ENCODE data around the gene RPL4. TPM values are rescaled to one million over a fixed set of nuclear protein-coding genes. Genes with fewer than 3 reads are reported as not detected.
"Not testable (repeated sequence)": the region's sequence is repeated elsewhere in the genome, so short reads cannot be mapped to it uniquely, and the experiment has no call there.

The RPL4 gene
- total and polyA plus RNA-seq, 2 donors, result 2,996 to 3,806 TPM

- DNase-seq (ENCODE audit: extremely low spot score), result no peak
- no peaks in the 10 kb centered on the region for H3K4me1 ChIP-seq (ENCODE audit: insufficient read depth)
- no peak overlapping the region for H3K4me3 ChIP-seq (ENCODE audit: low read depth, low read length)
- H3K27ac ChIP-seq (ENCODE audit: low read depth), result no peak overlapping the region
- H3K36me3 ChIP-seq (ENCODE audit: insufficient read depth), result peaks cover 4% of the 10 kb centered on the region
- WGBS, result 81% methylated on average over 10 of the region's 10 CpGs
Observed at GRCh38 chr15:66502491-66502890, 2.2 kb downstream of the RPL4 start.

- H3K36me3 ChIP-seq (ENCODE audit: insufficient read depth); H3K4me1 ChIP-seq (ENCODE audit: insufficient read depth); H3K27ac ChIP-seq (ENCODE audit: low read depth); DNase-seq (ENCODE audit: extremely low spot score); H3K4me3 ChIP-seq (ENCODE audit: low read depth, low read length): not testable (repeated sequence)
- 85% methylated on average over 7 of the region's 7 CpGs for WGBS
Observed at GRCh38 chr15:66500346-66500745, 4.3 kb downstream of the RPL4 start.

DNA sequence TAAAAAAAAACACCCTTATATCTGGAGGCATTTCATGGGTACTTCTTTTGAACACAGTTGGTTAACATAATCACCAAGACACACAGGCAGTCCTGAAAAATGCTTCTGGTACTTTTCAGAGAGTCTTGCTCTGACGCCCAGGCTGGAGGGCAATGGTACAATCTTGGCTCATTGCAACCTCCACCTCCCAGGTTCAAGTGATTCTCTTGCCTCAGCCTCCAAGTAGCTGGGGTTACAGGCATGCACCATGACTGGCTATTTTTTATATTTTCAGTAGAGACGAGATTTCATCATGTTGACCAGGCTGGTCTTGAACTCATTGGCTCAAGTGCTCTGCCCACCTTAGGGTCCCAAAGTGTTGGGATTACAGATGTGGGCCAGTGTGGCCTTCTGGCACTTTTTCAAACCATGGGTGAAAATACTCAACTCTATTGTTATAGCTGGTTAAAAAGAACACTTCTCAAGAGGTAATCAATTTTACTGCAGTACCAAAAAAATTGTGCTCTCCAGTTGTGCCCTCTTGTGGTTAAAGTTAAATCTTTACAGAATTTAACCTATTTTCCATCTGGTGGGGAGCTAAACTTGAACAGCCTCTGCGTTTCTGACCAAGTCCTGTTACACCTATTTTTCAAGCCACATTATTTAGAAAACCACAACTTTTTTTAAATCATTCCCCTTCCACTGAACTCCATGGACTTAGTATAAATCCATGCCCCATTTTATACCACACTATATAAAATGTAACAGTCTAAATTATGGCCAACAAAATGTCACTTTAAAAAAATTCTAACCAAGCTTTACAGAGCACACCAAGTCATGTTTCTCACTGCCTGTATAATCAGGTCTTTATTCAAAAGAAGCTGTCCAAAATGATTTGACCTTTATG is 5.9 kb downstream of the RPL4 start:
- WGBS, result 45% methylated on average over 3 of the region's 3 CpGs
- Histone ChIP-seq H3K4me3 (ENCODE audit: low read depth, low read length) (no peak overlapping the region), H3K36me3 (ENCODE audit: insufficient read depth) (peaks cover 4% of the 10 kb centered on the region), H3K4me1 (ENCODE audit: insufficient read depth) (no peaks in the 10 kb centered on the region), H3K27ac (ENCODE audit: low read depth) (no peak overlapping the region)
- DNase-seq (ENCODE audit: extremely low spot score), result peak; percentile 29

GRCh38 chr15:66497502-66498455 is 6.9 kb downstream of the RPL4 start, which contains the start of gene SNAPC5:
SNAPC5 (minus strand) TSS chr15:66497762; CDS start chr15:66497731, 31 bp downstream.
- 7% methylated on average over 43 of the region's 43 CpGs for WGBS
- no peaks in the 10 kb centered on the region for H3K4me1 ChIP-seq (ENCODE audit: insufficient read depth)
- peaks cover 2% of the 10 kb centered on the region for H3K36me3 ChIP-seq (ENCODE audit: insufficient read depth)
- peak within 1 kb of the TSS; percentile 85 for H3K27ac ChIP-seq (ENCODE audit: low read depth)
- peak; percentile 78 for DNase-seq (ENCODE audit: extremely low spot score)
- peak within 1 kb of the TSS; percentile 82 for H3K4me3 ChIP-seq (ENCODE audit: low read depth, low read length)

DNA sequence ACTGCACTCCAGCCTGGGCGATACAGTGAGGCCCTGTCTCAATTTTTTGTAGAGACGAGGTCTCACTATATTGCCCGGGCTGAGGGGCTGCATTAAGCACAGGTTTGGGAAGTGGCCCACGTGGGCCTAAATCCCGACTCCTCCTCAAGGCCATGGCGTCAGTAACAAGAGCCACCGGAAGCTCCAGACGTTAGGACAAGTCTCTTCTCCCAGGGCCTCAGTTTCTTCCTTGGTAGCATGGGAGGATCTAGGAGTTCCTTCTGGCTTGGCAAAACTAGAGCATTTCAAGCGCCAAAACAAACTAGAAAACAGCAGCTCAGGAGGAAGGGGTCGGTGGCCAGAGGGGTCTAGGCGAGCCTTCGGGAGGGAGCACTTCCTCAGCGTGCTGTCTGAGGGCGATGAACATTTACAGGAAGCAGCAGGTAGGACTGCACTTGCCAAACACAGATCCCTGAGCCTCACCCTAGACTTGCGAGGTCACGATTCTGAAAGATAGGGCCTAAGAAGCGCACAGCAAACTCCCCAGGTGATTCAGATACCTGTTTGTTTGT is 7.6 kb downstream of the RPL4 start:
- no peak for DNase-seq (ENCODE audit: extremely low spot score)
- Histone ChIP-seq H3K4me1 (ENCODE audit: insufficient read depth) (no peaks in the 10 kb centered on the region), H3K4me3 (ENCODE audit: low read depth, low read length) (peak overlapping the region; percentile 82), H3K36me3 (ENCODE audit: insufficient read depth) (peaks cover 2% of the 10 kb centered on the region), H3K27ac (ENCODE audit: low read depth) (peak overlapping the region; percentile 85)
- 20% methylated on average over 17 of the region's 17 CpGs for WGBS

- Histone ChIP-seq H3K27ac (ENCODE audit: low read depth) (no peak overlapping the region), H3K4me1 (ENCODE audit: insufficient read depth) (no peaks in the 10 kb centered on the region), H3K4me3 (ENCODE audit: low read depth, low read length) (no peak overlapping the region), H3K36me3 (ENCODE audit: insufficient read depth) (peaks cover 2% of the 10 kb centered on the region)
- 89% methylated on average over 2 of the region's 2 CpGs for WGBS
- DNase-seq (ENCODE audit: extremely low spot score), result no peak
Observed at GRCh38 chr15:66494262-66494661, 10.4 kb downstream of the RPL4 start.

DNA sequence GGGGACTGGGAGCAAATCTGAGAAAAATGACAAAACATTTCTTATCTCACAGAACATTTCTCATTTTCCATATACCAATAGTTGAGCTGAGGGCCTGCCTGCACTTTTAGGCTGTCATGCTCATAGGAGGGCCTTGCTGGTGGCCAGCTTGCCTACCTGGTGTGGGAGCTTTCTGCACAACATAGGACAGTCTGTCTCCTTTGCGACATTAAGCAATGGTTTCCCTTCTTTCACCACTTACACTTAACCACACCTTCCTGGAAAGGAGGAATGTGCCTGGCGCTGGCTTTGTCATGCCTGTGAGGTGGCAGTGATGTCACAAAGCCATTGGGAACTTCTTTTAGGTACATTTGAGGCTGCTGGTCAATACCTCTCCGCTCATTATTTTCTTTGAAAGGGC is 12.8 kb downstream of the RPL4 start:
- 96% methylated on average over 3 of the region's 3 CpGs for WGBS
- Histone ChIP-seq H3K36me3 (ENCODE audit: insufficient read depth) (no peaks in the 10 kb centered on the region), H3K27ac (ENCODE audit: low read depth) (no peak overlapping the region), H3K4me1 (ENCODE audit: insufficient read depth) (no peaks in the 10 kb centered on the region), H3K4me3 (ENCODE audit: low read depth, low read length) (no peak overlapping the region)
- DNase-seq (ENCODE audit: extremely low spot score), result no peak

DNA sequence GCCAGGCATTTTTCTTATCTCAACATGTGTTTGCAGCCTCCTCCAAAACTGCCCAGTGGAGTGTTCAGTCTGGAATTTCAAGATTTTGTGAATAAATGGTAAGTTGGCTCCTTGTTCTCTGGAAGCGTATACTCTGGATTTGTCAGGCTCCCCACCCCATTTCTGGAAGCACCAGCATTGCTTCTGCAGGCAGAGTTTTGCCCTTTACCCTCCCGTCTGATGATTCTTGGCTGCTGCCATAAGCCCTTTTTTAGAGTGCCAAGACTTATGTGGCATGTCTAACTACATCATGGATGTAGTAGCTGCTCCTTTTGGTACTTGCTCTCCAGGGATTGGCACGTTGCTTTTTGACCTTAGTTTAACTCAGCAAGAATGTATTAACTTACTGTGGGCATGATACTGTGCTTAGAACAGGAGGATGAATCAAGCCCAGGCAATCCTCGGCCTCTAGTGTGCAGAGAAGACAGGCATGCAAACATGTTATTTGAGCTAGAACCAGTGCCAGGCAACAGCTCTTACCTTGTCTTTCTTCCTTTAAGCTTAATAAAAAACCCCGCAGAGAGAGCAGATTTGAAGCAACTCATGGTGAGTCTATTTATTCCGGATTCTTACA is 15.4 kb downstream of the RPL4 start:
- peaks cover 3% of the 10 kb centered on the region for H3K36me3 ChIP-seq (ENCODE audit: insufficient read depth)
- 74% methylated on average over 6 of the region's 6 CpGs for WGBS
- H3K4me3 ChIP-seq (ENCODE audit: low read depth, low read length), result no peak overlapping the region
- no peak overlapping the region for H3K27ac ChIP-seq (ENCODE audit: low read depth)
- no peak for DNase-seq (ENCODE audit: extremely low spot score)
- H3K4me1 ChIP-seq (ENCODE audit: insufficient read depth), result no peaks in the 10 kb centered on the region

DNA sequence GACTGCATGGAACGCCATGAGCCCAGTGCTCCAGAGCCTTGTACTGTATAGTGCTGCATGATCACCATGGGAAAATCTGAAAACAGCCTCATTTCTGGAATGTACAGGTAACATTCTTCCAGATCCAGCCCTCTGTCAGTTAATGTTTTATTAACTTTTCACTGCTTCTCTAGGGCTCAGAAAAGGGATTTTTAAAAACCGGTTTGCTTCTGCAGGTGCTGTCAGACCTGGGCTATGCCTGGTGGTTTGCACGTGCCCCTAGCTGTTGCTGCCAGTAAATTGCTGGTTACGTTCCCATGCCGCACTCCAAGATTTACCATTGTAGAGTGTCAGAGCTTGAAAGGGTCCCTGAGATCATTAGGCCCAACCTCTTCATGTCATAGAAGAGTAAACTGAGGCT is 16.1 kb downstream of the RPL4 start:
- H3K36me3 ChIP-seq (ENCODE audit: insufficient read depth), result peaks cover 3% of the 10 kb centered on the region
- no peak overlapping the region for H3K27ac ChIP-seq (ENCODE audit: low read depth)
- WGBS, result 94% methylated on average over 5 of the region's 5 CpGs
- no peaks in the 10 kb centered on the region for H3K4me1 ChIP-seq (ENCODE audit: insufficient read depth)
- no peak for DNase-seq (ENCODE audit: extremely low spot score)
- no peak overlapping the region for H3K4me3 ChIP-seq (ENCODE audit: low read depth, low read length)

- no peak for DNase-seq (ENCODE audit: extremely low spot score)
- H3K36me3 ChIP-seq (ENCODE audit: insufficient read depth), result peaks cover 3% of the 10 kb centered on the region
Observed at GRCh38 chr15:66486887-66487286, 17.8 kb downstream of the RPL4 start.

DNA sequence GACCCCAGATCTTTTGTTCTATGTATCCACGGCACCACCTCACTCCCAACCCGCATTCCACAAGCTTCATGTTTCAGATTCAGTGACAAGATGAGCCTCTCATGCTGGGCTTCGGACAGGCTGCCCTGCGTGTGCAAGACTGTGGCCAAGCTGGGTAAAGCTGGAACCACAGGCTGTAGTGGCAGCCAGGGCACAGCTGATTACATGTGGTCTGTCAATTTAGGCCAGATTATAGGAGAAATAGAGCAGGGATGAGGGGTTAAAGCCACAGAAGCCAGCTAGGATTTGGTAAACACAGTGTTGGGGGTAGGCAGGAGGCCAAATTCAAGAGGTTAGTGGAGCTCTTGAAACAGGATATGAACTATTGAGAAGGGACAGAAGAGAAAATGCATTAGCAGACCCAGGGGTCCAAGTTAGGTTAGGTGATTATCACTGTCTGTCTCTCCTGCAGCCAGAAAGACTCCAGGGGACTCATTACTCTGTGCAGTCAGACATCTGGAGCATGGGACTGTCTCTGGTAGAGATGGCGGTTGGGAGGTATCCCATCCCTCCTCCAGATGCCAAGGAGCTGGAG is 20.0 kb downstream of the RPL4 start:
- H3K27ac ChIP-seq (ENCODE audit: low read depth), result no peak overlapping the region
- no peak overlapping the region for H3K4me3 ChIP-seq (ENCODE audit: low read depth, low read length)
- DNase-seq (ENCODE audit: extremely low spot score), result no peak
- H3K4me1 ChIP-seq (ENCODE audit: insufficient read depth), result no peaks in the 10 kb centered on the region
- peaks cover 3% of the 10 kb centered on the region for H3K36me3 ChIP-seq (ENCODE audit: insufficient read depth)
- 95% methylated on average over 5 of the region's 5 CpGs for WGBS

More at GRCh38 chr15:66486887-66487286, 17.8 kb downstream of the RPL4 start:
- no peaks in the 10 kb centered on the region for H3K4me1 ChIP-seq (ENCODE audit: insufficient read depth)
- no peak overlapping the region for H3K27ac ChIP-seq (ENCODE audit: low read depth)
- no peak overlapping the region for H3K4me3 ChIP-seq (ENCODE audit: low read depth, low read length)
- 96% methylated on average over 3 of the region's 3 CpGs for WGBS

GRCh38 chr15:66483131-66483566 is 21.5 kb downstream of the RPL4 start:
- WGBS, result 89% methylated on average over 3 of the region's 3 CpGs
- no peak overlapping the region for H3K4me3 ChIP-seq (ENCODE audit: low read depth, low read length)
- H3K36me3 ChIP-seq (ENCODE audit: insufficient read depth), result peaks cover 3% of the 10 kb centered on the region
- no peak overlapping the region for H3K27ac ChIP-seq (ENCODE audit: low read depth)
- no peak for DNase-seq (ENCODE audit: extremely low spot score)
- no peaks in the 10 kb centered on the region for H3K4me1 ChIP-seq (ENCODE audit: insufficient read depth)

DNA sequence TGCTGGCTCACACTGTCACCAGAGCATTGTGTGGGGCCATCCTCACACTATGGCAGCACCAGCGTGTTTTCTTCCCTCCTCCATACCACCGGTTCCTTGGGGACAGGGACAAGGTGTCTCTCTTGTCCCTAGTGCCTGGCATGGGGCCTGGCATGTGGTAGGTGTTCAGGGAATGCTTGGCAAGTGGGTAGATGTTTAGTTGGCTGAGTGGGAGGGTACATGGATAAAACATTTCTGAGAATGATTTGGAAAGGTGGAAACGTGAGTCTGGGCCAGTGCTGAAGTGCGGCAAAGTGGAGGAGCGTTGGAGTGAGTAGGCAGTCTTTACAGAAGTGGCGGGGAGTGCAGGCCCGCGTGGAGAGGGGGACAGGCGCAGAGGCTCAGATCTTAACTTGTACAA is 22.1 kb downstream of the RPL4 start:
- no peak for DNase-seq (ENCODE audit: extremely low spot score)
- WGBS, result 86% methylated on average over 9 of the region's 9 CpGs
- no peak overlapping the region for H3K27ac ChIP-seq (ENCODE audit: low read depth)
- peaks cover 3% of the 10 kb centered on the region for H3K36me3 ChIP-seq (ENCODE audit: insufficient read depth)
- no peak overlapping the region for H3K4me3 ChIP-seq (ENCODE audit: low read depth, low read length)
- H3K4me1 ChIP-seq (ENCODE audit: insufficient read depth), result no peaks in the 10 kb centered on the region

Measured in urinary bladder (tissue), 4 donors.